Coronary artery (tissue), 2 donors: ENCODE measurements around the gene ICA1L.
"Not testable (repeated sequence)": the region's sequence is repeated elsewhere in the genome, so short reads cannot be mapped to it uniquely, and the experiment has no call there.

Experiments used
- DNase-seq: peaks from one replicate; pipeline ENCODE4 v3.0.0-alpha.2; 2017; ENCODE audit warnings: low spot score
- H3K27ac ChIP-seq, 2 donors: fragments of 200-600 bp; sonication (generic); one replicate each; pipeline ENCODE4 v1.5.1; 2016 to 2019
- H3K4me3 ChIP-seq: fragments of 200-600 bp; sonication (generic); 2 replicates; pipeline ENCODE4 v1.5.1; 2016; ENCODE audit warnings: mild to moderate bottlenecking, moderate library complexity
- TF ChIP-seq, protein P1 (sequence below): fragments of 200-600 bp; sonication (generic); IDR thresholded peaks from one replicate; pipeline ENCODE4 v1.5.1; 2019; ENCODE audit warnings: antibody characterized with exemption

ICA1L gene

GRCh38 chr2:202871300-202872141 is at the start of gene ICA1L:
Gene ICA1L, minus strand, starts transcription at chr2:202871766. Its CDS starts 42,757 bp downstream, at chr2:202829009.
- TF ChIP-seq, protein P1, sequence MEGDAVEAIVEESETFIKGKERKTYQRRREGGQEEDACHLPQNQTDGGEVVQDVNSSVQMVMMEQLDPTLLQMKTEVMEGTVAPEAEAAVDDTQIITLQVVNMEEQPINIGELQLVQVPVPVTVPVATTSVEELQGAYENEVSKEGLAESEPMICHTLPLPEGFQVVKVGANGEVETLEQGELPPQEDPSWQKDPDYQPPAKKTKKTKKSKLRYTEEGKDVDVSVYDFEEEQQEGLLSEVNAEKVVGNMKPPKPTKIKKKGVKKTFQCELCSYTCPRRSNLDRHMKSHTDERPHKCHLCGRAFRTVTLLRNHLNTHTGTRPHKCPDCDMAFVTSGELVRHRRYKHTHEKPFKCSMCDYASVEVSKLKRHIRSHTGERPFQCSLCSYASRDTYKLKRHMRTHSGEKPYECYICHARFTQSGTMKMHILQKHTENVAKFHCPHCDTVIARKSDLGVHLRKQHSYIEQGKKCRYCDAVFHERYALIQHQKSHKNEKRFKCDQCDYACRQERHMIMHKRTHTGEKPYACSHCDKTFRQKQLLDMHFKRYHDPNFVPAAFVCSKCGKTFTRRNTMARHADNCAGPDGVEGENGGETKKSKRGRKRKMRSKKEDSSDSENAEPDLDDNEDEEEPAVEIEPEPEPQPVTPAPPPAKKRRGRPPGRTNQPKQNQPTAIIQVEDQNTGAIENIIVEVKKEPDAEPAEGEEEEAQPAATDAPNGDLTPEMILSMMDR: no peak

DNA sequence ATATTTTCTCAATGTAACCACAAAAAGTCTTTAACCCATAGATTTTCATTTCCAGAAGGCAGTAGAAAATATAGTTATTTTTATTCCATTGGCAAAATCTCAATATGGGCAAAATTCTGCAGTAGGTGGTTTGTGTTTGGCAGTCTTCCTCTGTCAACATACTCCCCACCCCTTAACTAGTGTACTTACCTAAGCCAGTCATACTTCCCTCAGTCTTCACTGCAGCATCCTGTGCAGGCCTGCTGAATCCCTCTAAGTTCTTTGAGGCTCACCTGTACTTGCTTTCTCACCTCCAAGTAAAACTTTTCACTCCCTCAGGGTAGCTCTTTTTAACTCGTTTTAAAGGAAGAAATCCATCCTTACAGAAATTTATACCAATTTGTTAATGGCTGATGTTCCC is 47.3 kb upstream of the ICA1L start:
- TF ChIP-seq, protein P1: no peak
- no peak overlapping the region for H3K4me3 ChIP-seq
- no peak for DNase-seq
- H3K27ac ChIP-seq: no peak overlapping the region

More at GRCh38 chr2:202871300-202872141, at the start of gene ICA1L:
- peak; percentile 80 for DNase-seq
- Histone ChIP-seq H3K4me3 (peak within 1 kb of the TSS; percentile 86), H3K27ac (peak within 1 kb of the TSS; percentile 80 to 81)

GRCh38 chr2:202912342-202913201 is 41.0 kb upstream of the ICA1L start:
- H3K27ac ChIP-seq: peak overlapping the region; percentile 45 to 86
- DNase-seq: not testable (repeated sequence)
- H3K4me3 ChIP-seq: peak overlapping the region; percentile 77

DNA sequence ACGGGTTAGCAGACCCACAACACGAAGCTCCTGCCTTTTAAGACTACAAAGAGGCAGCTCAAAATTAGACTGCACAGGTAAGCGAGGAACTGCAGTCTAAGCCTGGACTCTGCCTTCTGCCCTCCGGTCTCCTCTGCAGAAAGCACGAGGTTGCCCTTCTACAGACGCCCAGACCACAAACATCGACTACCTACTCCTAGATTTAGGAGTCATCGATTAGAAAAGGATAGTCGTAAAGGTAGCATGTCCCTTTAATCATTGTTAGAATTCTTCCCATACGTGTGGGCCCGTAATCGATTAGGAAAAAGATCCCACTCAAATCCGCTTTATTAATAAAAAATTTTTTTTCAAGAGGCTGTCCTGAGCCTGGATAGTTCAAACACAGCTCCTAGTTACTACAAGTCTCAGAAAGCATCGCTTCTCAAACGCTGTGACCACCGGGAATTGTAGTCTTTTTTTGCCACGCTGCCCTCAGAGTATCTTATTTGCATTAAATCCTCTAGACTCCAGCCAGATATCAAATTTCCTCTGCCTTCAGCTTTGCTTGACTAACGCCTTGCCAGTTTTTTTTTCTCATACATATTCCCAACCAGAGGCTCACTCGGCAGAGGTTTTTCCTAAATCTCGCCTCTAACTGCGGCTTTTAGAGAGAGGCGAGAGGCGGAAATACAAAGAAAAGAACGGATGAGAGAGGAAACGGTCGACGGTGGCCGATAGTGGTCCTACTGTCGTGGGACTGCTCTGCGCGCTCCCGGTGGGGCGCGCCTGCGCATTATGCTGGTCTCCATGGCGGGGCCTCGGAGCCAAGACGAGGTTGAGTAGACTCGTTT is 40.2 kb upstream of the ICA1L start, which contains the start of the genes CARF and WDR12:
CARF (plus strand) TSS at position 764 of the 830 bp plus-strand sequence. CDS start 29,628 bp downstream, outside the sequence.
WDR12 (minus strand) TSS at position 162 of the 830 bp plus-strand sequence. CDS start 197 bp downstream, outside the sequence.
- Histone ChIP-seq H3K4me3 (peak within 1 kb of the TSS; percentile 77), H3K27ac (peak within 1 kb of the TSS; percentile 45 to 86)
- peak; percentile 91 for DNase-seq
- TF ChIP-seq, protein P1: no peak

GRCh38 chr2:202911203-202911511 is 39.6 kb upstream of the ICA1L start:
- TF ChIP-seq, protein P1: no peak
- no peak for DNase-seq
- Histone ChIP-seq H3K27ac (peak overlapping the region; percentile 45 to 86), H3K4me3 (peak overlapping the region; percentile 77)

DNA sequence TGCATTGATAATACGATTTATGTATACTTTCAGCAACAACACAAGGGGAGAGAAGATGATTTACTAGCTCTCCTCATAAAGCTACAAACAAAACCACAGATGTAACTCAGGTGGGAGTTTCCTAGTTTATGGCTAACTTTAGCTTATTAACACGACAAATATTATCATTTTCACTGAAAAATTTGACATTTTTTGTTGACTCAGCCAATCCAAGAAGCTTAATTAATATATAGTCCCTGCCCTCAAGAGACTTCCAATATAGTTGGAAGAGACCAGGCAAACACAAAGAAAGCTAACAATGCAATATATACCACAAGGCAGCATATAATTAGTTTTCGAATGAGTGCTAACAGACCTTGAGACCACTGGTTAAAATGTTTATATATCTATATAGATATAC is 39.1 kb upstream of the ICA1L start:
- H3K27ac ChIP-seq: no peak overlapping the region
- TF ChIP-seq, protein P1: no peak
- no peak for DNase-seq
- H3K4me3 ChIP-seq: peak overlapping the region; percentile 77

GRCh38 chr2:202910250-202910649 is 38.7 kb upstream of the ICA1L start:
- H3K27ac ChIP-seq, DNase-seq: not testable (repeated sequence)
- H3K4me3 ChIP-seq: peak overlapping the region; percentile 77
